WERI-Rb-1 (cell line): Measurements from ENCODE around the gene COIL.

Experiments
- DNase-seq: peaks from one replicate; pipeline ENCODE4 v3.0.0-alpha.2; 2020
- H3K27ac ChIP-seq: fragments of 250-450 bp; sonication (Bioruptor Pico); 2 replicates; pipeline ENCODE4 v1.5.1; 2020; ENCODE audit warnings: mild to moderate bottlenecking, moderate library complexity
- H3K27me3 ChIP-seq: fragments of 250-450 bp; sonication (Bioruptor Pico); 2 replicates; pipeline ENCODE4 v1.5.1; 2021; ENCODE audit warnings: mild to moderate bottlenecking, low read depth, moderate library complexity; ENCODE audit not compliant: insufficient read depth, severe bottlenecking
- H3K36me3 ChIP-seq: fragments of 250-450 bp; sonication (Bioruptor Pico); 2 replicates; pipeline ENCODE4 v1.5.1; 2020; ENCODE audit warnings: mild to moderate bottlenecking, moderate library complexity
- H3K4me3 ChIP-seq: 2 replicates; pipeline ENCODE4 v1.5.1; 2011; ENCODE audit warnings: low read depth, mild to moderate bottlenecking, control low read depth, low read length
- H3K9me3 ChIP-seq: fragments of 250-450 bp; sonication (Bioruptor Pico); 2 replicates; pipeline ENCODE4 v1.5.1; 2021; ENCODE audit warnings: mild to moderate bottlenecking, moderate library complexity; ENCODE audit not compliant: severe bottlenecking
- CTCF ChIP-seq: IDR thresholded peaks from 2 replicates; pipeline ENCODE4 v1.5.1; 2011; ENCODE audit warnings: low read depth, mild to moderate bottlenecking, control low read depth, inconsistent platforms, low read length

Gene COIL

GRCh38 chr17:57004944-57005579 is 44.2 kb upstream of the COIL start:
- no peaks in the 10 kb centered on the region for H3K27me3 ChIP-seq
- no peaks in the 10 kb centered on the region for H3K9me3 ChIP-seq
- TF ChIP-seq CTCF: peak; percentile 58
- no peak overlapping the region for H3K27ac ChIP-seq
- H3K4me3 ChIP-seq: no peak overlapping the region
- peak; percentile 38 for DNase-seq
- peaks cover 21% of the 10 kb centered on the region for H3K36me3 ChIP-seq

GRCh38 chr17:57002904-57003303 is 42.1 kb upstream of the COIL start:
- Histone ChIP-seq H3K27me3 (no peaks in the 10 kb centered on the region), H3K4me3 (no peak overlapping the region), H3K36me3 (peaks cover 24% of the 10 kb centered on the region), H3K9me3 (no peaks in the 10 kb centered on the region), H3K27ac (no peak overlapping the region)
- no peak for DNase-seq
- TF ChIP-seq CTCF: no peak

GRCh38 chr17:57001541-57001940 is 40.7 kb upstream of the COIL start:
- no peak for DNase-seq

GRCh38 chr17:56997313-56997712 is 36.5 kb upstream of the COIL start:
- Histone ChIP-seq H3K27me3 (no peaks in the 10 kb centered on the region), H3K36me3 (peaks cover 36% of the 10 kb centered on the region), H3K9me3 (no peaks in the 10 kb centered on the region), H3K27ac (no peak overlapping the region), H3K4me3 (no peak overlapping the region)
- no peak for DNase-seq
- TF ChIP-seq CTCF: no peak

More at GRCh38 chr17:57001541-57001940, 40.7 kb upstream of the COIL start:
- no peak overlapping the region for H3K27ac ChIP-seq
- H3K27me3 ChIP-seq: no peaks in the 10 kb centered on the region
- H3K9me3 ChIP-seq: no peaks in the 10 kb centered on the region
- peaks cover 32% of the 10 kb centered on the region for H3K36me3 ChIP-seq
- peak; percentile 27; the same call in 1 of the 2 replicates for TF ChIP-seq CTCF
- H3K4me3 ChIP-seq: no peak overlapping the region

GRCh38 chr17:56995766-56996165 is 34.9 kb upstream of the COIL start:
- no peak for DNase-seq
- no peaks in the 10 kb centered on the region for H3K27me3 ChIP-seq
- no peak overlapping the region for H3K4me3 ChIP-seq
- no peak overlapping the region for H3K27ac ChIP-seq
- TF ChIP-seq CTCF: no peak
- H3K36me3 ChIP-seq: peaks cover 27% of the 10 kb centered on the region
- no peaks in the 10 kb centered on the region for H3K9me3 ChIP-seq
